ENCODE data around the gene AQP12A. TPM values are rescaled to one million over a fixed set of nuclear protein-coding genes. Genes with fewer than 3 reads are reported as not detected.
A peak's percentile ranks its signal among the peaks of the same experiment; 100 is the strongest.
"Not testable (repeated sequence)": the region's sequence is repeated elsewhere in the genome, so short reads cannot be mapped to it uniquely, and the experiment has no call there.

AQP12A gene
- total RNA-seq, 1 donor from 2014 or later = not detected

DNA sequence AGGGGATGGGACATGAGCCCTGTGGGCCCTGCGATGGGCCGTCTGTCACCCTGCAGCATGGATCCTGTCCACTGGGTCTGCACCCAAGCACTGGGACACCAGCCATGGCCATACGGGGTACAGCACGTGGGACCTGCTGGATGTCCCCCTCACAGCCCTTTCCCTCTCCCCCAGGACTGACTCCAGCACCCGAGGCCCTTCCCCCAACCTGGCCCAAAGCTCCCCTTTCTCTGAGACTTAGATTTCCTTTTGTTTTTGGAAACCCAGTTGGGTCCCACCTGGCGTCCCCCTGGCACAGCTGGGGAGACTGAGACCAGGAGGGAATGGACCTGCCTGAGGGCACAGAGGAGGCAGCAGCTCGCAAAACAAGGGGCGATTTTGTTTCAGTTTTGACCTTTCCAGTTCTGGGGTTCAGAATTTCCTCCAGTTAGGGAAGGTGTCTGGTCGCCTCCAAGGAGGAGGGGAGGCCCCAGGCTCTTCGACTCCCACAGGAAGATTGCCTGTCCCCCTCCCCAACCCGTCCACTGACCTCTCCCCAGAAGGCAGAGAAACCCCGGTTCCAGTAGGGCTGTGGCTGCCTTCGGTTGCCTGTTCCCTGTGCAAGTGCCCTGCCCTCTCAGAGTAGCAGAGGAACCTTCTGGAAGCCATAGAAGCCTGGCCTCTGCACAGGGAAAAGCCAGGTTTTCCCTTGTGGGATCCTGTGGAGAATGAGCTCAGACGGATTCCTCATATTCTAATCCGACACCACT lies 7.5 kb upstream of the AQP12A start:
- DNase-seq (ENCODE audit: missing footprints); intact Hi-C loops (cut with DNase I); ATAC-seq: not testable (repeated sequence)

DNA sequence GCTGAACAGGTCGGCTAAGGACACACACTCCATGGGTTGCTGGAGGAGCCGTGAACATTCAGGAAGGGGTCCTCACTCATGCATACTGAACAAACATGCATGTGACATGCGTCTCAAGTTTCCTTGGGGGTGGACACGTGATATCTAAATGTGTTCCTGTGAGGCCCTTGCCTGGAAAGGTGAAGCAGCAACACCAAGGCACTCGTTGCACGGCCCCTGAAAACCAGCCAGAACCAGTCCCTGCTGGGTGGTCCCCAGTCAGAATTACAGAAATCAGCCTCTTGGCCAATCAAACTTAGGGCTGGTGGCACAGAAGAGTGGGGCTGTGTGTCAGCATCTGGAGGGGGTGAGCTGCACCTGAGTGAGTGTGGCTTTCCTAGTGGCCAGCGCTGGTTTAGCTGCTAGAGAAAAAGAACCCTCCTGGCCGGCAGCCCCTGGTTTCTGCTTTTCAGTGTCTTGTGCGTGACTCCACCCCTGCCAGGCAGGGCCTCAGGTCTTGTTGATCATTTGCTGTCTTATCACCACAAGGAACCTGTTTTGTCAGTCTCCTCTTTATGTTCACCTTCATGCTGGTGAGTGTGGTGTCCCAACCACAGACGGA lies 5.8 kb upstream of the AQP12A start:
- peak; percentile 55 for DNase-seq (ENCODE audit: missing footprints)
- no peak for ATAC-seq

DNA sequence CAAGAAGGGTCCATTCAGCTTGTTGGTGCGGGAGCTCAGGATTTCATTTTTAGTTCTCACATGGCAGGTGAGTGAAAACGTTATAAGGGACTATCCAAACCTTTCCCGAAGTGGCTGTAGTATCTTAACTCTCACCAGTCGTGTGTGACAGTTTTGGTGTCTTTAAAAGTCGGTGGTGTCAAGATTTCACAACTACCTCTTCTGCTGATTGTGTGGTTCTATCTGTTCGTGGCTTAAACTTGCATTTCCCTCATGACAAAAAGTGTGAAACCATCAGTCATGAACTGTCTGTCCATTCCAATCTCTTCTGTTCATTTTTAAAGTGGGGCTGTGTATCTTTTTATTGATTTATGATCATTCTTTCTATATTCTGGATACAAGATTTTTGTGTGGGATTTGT lies 5.2 kb upstream of the AQP12A start:
- ATAC-seq (no peak), DNase-seq (ENCODE audit: missing footprints) (no peak)
- intact Hi-C loops (cut with DNase I) = no loop called here

More for the DNA sequence above, 5.8 kb upstream of the AQP12A start:
- intact Hi-C loops (cut with DNase I) = no loop called here

DNA sequence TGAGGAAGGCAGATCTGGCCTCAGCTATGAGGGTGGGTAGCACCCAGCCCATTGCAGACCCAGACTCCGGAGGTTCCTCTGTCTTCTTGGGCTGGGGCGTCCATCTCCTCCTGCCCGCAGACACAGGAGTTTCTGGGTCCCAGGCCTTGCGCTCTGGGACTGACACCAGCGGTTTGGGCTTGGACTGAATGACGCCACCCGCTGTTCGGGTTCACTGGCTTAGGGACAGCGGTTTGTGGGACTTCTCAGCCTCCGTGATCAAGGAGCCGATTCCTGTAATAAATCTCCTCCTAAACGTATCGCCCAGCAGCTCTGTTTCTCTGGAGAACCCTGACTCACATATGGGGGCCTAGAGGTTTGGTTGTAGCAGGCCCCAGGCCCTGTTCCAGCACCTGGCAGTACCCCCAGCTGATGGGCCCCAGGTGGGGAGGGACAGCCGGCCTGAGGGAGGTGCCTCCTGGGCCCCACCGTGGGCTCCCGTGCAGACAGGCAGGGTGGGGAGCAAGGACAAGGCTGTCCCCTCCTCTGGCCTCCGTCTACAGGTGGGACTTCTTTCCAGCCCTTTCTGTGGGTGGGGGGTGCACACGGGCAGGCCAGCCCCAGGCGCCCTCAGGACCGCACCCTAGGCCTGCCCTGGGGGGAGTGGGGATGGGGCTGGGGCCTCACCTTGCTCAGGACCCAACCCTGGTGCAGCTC lies 4.5 kb upstream of the AQP12A start:
- DNase-seq (ENCODE audit: missing footprints) = no peak
- no peak for ATAC-seq
- intact Hi-C loops (cut with DNase I) = no loop called here

DNA sequence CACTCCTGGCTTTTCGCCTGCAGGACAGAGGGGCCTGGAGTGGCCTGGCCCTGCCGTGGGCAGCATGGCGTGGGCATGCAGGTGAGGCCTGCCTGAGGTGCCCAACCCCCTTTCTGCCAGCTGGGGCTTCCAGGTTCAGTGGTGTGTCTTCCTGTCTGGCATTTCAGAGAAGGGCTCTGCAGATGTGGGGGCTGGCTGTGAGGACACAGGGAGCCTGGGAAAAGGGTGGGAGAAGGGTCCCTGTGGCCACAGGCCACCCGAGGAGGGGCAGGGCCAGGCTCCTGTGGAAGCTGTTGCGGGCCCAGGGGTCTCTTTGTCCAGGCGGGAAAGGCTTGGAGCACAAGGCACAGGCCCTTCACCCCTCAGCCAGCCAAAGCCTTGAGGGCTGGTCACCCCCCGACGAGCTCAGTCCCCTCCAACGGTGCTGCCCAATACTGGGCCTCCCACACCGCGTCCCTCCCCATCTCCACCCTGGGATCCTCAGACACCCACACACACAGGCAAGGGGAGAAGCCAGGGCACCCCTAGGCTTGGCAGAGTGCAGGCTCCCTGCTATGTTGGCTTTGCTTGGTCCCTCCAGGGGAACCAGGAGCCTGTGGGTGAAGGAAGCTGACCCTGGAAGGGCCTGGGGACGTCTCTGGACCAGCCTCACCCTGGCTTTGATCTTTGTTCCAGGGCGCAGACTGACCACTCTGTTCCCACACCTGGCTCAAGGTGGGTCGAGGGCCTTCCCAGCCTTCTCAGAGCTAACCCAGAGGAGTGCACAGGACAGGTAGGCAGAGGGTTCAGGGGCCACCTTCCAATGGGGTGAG lies 3.7 kb upstream of the AQP12A start:
- intact Hi-C loops (cut with DNase I) = no loop called here
- no peak for ATAC-seq
- no peak for DNase-seq (ENCODE audit: missing footprints)

DNA sequence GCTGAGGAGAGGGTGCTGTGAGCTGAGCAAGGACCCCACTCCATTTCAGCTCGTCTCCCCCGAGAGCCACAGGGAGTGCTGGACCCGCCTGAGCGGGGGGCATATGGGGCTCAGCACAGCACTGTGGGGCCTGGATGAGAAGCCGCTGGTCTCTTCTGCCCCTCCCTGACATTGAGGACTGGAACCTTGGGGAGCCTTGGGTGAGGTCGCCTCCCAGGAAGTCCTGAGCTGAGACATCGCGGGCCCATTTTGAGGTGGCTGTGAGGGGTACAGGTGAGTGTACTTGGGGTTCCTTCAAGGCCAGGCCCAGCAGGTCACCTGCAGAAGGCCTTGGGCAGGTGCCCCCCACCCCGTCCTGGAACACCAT lies 3.1 kb upstream of the AQP12A start:
- ATAC-seq = no peak
- intact Hi-C loops (cut with DNase I) = no loop called here
- peak; percentile 53 for DNase-seq (ENCODE audit: missing footprints)

DNA sequence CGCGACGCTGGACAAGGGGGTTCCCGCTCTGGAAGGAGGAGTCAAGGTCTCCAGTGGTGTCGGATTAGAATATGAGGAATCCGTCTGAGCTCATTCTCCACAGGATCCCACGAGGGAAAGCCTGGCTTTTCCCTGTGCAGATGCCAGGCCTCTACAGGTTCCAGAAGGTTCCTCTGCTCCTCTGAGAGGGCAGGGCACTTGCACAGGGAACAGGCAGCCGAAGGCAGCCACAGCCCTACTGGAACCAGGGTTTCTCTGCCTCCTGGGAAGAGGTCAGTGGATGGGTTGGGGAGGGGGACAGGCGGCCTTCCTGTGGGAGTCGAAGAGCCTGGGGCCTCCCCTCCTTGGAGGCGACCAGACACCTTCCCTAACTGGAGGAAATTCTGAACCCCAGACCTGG lies 1.7 kb upstream of the AQP12A start:
- DNase-seq (ENCODE audit: missing footprints) (peak; percentile 33), ATAC-seq (no peak)
- intact Hi-C loops (cut with DNase I) = no loop called here

DNA sequence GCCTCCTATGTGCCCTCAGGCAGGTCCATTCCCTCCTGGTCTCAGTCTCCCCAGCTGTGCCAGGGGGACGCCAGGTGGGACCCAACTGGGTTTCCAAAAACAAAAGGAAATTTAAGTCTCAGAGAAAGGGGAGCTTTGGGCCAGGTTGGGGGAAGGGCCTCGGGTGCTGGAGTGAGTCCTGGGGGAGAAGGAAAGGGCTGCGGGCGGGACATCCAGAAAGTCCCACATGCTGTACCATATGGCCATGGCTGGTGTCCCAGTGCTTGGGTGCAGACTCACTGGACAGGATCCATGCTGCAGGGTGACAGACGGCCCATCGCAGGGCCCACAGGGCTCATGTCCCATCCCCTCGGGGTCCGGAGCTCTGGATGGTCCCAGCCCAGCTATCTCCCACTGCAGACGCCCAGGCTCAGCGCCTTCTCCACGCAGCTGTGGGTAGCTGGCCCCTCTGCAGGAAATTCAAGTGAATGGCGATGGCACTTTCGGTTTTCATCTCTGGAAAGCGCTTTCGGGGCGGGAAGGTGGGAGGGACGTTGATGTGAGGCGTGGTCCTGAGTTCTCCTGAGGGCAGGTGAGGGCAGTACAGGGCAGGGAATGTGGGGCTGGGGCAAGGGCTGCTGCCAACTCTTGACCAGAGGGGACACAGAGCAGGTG lies 1.1 kb upstream of the AQP12A start:
- intact Hi-C loops (cut with DNase I); DNase-seq (ENCODE audit: missing footprints); ATAC-seq: not testable (repeated sequence)

DNA sequence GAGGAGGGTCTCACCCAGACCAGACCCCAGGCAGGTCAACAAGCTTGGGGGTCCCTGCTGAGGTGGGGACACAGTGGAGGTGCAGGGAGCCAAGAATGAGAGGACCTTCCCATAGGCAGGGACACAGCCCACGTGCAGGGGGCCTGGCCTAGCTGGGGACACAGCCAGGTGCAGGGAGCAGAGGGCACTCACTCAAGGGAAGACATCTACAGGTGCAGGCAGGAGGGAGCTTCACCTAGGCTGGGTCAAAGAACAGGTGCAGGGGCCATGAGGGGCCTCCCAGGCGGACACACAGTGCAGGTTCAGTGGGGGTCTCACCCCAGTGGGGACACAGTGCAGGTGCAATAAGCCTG lies 615 bp upstream of the AQP12A start:
- DNase-seq (ENCODE audit: missing footprints); intact Hi-C loops (cut with DNase I); ATAC-seq: not testable (repeated sequence)

DNA sequence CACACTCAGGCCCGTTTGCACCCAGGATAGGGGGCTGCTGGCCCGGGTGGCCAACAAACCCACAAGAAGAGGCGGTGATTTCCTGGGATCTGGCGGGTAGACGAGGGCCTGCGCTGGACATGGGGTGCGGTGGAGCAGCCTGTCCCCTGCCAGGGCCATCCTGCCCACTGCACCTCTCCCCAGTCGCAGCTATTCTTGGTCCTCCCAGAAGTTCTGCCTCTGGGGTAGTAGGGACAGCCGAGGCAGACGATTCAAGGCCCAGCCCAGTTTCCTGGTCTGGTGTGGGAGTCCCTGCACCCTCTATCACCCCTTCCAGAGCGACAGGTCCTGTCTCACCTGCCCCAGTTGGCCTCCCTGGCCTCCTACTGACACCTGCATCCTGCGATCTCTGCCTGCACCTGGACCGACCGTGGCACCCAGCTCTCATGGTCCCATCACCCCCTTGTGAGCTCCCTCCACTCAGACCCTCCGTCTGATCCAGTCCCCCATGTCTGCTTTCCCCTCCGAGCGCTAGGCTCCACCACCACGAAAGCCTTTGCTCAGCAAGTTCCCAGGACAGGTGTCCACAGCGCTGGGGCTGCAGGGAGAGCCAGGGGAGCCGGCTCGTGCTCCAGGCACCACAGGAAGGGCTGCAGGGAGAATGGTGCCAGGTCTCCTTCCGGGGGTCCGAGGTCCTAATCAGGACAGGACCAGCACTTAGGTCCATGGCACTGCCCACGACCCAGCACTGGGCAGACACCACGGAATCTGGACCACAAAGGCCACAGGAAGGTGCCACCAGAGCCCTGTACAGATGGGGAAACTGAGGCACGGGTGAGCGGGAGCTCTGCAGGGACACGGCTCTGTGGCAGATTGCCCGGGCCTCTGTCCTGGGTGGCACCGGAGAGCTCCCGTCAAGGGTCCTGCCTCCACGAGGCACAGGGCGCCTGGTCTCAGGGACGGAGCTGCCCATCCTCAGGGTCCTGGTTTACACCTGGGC lies 1.2 kb downstream of the AQP12A start:
- DNase-seq (ENCODE audit: missing footprints); ATAC-seq: not testable (repeated sequence)

DNA sequence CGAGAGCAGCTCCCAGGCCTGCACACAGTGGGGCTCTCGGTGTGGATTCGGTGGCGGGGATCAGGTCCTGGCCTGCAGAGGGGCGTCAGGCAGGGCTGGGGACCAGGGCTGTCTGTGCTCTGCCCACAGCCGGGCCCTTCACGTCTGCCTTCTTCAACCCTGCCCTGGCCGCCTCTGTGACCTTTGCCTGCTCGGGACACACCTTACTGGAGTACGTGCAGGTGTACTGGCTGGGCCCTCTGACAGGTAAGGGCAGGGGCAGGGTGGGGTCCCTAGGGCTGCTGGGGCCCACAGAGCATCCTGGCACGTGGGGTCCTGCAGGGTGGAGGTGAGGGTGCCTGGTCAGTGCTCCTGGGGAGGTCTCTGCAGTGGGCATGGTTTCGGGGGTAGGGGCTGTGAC lies 2.6 kb downstream of the AQP12A start:
- intact Hi-C loops (cut with DNase I); ATAC-seq; DNase-seq (ENCODE audit: missing footprints): not testable (repeated sequence)

More for the DNA sequence above, 1.2 kb downstream of the AQP12A start:
- intact Hi-C loops (cut with DNase I) = not testable (repeated sequence)

DNA sequence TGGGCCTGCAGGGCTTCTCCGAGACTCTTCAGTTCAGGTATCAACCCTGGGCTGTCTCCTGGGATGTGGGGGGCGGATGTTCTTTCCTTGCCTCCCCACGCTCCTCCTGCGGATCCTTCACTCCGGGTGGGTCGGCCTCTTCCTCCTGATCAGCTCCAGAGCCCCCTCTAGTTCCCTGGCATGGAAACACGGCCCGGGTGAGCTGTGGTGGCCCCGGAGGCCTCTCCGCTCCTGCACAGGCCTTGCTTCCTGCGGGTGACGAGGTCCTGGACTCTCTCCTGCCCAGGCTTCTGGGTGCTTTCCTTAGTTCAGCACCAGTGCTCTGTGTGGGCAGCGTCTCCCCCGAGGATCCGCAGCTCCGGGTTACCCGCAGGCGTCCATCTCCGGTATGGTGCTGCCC lies 3.9 kb downstream of the AQP12A start:
- DNase-seq (ENCODE audit: missing footprints); intact Hi-C loops (cut with DNase I); ATAC-seq: not testable (repeated sequence)

DNA sequence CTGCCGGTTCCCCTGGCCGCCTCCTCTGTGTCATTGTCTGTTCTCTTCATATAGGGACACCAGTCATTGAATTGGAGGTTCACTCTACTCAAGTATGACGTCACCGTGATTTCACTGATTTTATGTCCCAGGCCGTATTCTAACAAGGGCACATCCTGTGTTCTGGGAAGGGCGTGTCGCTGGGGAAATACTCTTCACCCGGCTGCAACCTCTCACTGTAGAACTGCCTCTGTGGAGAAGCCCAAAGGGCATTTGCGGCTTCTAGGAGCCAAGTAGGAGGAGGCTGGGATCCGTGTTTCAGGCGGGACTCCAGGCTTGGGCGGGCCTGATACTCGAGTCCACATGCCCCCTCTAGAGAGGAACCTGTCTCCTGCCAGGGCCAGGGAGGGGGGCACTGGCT lies 4.8 kb downstream of the AQP12A start:
- DNase-seq (ENCODE audit: missing footprints); intact Hi-C loops (cut with DNase I); ATAC-seq: not testable (repeated sequence)

DNA sequence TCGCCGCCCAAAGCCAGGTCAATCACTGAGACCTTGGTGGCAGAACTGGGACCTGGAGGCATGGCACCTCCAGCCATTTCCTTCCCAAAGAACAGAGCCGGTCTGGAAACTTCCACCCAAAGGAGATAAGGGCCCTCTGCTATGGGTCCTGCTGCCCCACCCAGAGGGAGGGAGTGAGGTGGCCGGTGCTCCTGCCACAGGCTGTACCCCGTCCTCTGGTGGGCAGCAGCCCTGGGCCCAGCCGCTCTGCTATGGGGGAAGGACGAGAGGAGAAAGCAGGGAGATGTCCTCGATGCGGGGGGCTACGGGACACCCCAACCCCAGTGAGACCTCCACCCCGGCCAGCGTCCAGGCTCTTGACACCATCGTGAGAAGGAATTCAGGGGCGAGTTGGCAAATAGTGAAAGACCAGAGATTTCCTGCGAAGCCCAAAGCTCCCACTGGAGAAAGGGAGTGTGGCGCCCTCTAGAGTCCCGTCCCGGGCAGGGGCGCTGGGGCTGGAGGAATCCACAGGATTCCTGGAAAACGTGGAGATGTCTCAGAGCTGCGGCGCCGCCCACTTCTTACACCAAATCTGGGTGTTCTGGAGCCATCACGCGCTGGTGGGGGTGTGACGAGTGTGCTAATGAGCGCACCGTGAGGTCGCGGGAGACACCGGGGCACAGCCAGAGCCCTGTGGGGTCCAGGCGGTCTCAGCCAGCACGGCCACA lies 7.3 kb downstream of the AQP12A start:
- ATAC-seq = peak; percentile 23
- not testable (repeated sequence) for DNase-seq (ENCODE audit: missing footprints)

DNA sequence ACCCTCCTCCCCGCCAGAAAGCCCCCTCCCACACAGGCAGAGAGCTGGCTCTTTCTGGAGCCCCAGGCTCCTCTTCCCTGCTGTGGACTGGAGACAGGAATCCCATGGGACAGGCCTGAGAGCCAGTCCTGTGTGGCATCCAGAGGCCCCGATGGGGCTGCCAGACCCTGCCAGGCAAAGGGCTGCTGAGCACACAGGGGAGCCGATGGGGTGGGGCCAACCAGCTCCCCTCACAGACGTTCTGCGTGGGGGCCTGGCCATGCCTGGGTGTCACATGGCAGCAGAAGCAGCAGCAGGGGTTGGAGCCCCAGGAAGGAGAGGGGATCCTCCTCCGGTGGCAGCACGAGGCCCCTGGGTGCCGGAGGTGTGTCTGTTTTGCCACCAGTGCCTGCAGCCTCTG lies 8.2 kb downstream of the AQP12A start:
- intact Hi-C loops (cut with DNase I) = loop anchor here (10.0 kb wide), 1 partner anchor 185 kb away; no protein-coding TSS in a partner anchor
- ATAC-seq = not testable (repeated sequence)
- peak; percentile 20 for DNase-seq (ENCODE audit: missing footprints)

More for the DNA sequence above, 7.3 kb downstream of the AQP12A start:
- intact Hi-C loops (cut with DNase I) = not testable (repeated sequence)

DNA sequence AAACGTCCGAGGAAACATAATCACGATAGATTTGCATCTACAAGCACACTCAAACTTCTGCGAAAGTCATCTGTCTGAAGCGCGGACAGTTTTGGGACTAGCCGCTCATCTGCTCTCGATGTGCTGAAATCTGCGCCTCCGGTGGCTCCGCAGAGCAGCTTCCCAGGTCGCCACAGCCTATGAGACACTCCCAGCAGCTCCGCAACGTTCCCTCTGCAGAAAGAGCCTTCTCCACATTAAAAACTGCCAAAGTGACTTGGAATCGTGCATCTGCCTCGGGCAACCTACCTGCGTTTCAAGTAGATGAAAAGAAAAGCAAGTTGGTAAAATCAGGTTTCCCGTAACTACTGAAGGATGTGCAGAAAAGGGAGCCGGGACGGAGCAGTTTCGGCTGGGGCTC lies 8.9 kb downstream of the AQP12A start:
- intact Hi-C loops (cut with DNase I) = loop anchor here (10.0 kb wide), 1 partner anchor 186 kb away; no protein-coding TSS in a partner anchor
- not testable (repeated sequence) for ATAC-seq
- peak; percentile 18 for DNase-seq (ENCODE audit: missing footprints)

Data from Right ventricle myocardium inferior (tissue), 1 donor.